IPS-18a (cell line): ENCODE measurements around the gene TNK1.

ENCODE experiments used
- H3K27ac ChIP-seq: one replicate; pipeline ENCODE4 v1.5.1; 2013; ENCODE audit warnings: low read length
- H3K27me3 ChIP-seq: one replicate; pipeline ENCODE4 v1.6.1; 2013; ENCODE audit warnings: mild to moderate bottlenecking, low read length; ENCODE audit not compliant: control insufficient read depth, insufficient read depth
- H3K36me3 ChIP-seq: one replicate; pipeline ENCODE4 v1.6.1; 2013; ENCODE audit warnings: low read depth, low read length; ENCODE audit not compliant: control insufficient read depth
- H3K4me1 ChIP-seq: one replicate; pipeline ENCODE4 v1.6.1; 2013; ENCODE audit warnings: low read depth, low read length; ENCODE audit not compliant: control insufficient read depth
- H3K4me3 ChIP-seq: one replicate; pipeline ENCODE4 v1.5.1; 2013; ENCODE audit warnings: low read length
- H3K9ac ChIP-seq: one replicate; pipeline ENCODE4 v1.6.1; 2013; ENCODE audit warnings: mild to moderate bottlenecking, low read length, moderate library complexity
- H3K9me3 ChIP-seq: one replicate; pipeline ENCODE4 v1.6.1; 2013; ENCODE audit warnings: low read depth, low read length; ENCODE audit not compliant: control insufficient read depth

The TNK1 gene

GRCh38 chr17:7346761-7347614 is 33.9 kb upstream of the TNK1 start:
- Histone ChIP-seq H3K9ac (no peak overlapping the region), H3K27me3 (peaks cover 5% of the 10 kb centered on the region), H3K36me3 (no peaks in the 10 kb centered on the region), H3K4me3 (no peak overlapping the region), H3K27ac (no peak overlapping the region), H3K4me1 (peaks cover 7% of the 10 kb centered on the region), H3K9me3 (no peaks in the 10 kb centered on the region)

DNA sequence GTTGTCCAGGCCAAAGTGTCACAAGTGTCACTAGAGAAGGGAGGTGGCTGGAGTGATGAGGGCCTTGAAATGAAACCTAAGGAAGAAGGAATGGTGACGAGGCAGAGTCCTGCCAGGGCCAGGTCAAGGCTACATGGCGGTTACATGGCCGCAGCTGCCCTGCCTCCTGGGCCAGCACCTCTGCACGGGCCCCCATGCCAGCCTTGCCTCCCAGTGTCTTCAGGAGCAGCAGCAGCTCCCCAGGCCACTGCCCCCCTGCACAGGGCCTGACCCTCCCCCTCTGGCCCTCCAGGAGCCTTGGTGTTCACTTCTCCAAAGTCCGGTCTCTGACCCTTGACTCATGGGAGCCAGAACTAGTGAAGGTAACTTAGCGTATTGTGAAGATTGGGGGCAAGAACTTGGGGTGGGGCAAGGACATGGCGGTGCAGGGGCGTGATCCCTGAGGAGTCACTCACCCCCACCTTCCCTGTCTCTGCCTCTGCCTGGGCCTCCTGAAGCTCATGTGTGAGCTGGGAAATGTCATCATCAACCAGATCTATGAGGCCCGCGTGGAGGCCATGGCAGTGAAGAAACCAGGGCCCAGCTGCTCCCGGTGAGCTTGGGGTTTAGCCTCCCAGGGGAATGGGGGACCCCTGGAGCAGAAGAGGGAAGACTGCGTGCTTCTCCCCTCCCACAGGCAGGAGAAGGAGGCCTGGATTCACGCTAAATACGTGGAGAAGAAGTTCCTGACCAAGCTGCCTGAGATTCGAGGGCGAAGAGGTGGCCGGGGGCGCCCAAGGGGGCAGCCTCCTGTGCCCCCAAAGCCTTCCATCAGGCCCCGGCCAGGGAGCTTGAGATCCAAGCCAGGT is 33.0 kb upstream of the TNK1 start:
- Histone ChIP-seq H3K4me3 (no peak overlapping the region), H3K9me3 (no peaks in the 10 kb centered on the region), H3K4me1 (peaks cover 11% of the 10 kb centered on the region), H3K36me3 (no peaks in the 10 kb centered on the region), H3K27ac (no peak overlapping the region), H3K27me3 (peaks cover 5% of the 10 kb centered on the region), H3K9ac (no peak overlapping the region)

GRCh38 chr17:7348478-7349242 is 32.2 kb upstream of the TNK1 start:
- Histone ChIP-seq H3K36me3 (no peaks in the 10 kb centered on the region), H3K4me1 (peaks cover 11% of the 10 kb centered on the region), H3K9me3 (no peaks in the 10 kb centered on the region), H3K27ac (no peak overlapping the region), H3K9ac (no peak overlapping the region), H3K27me3 (peaks cover 5% of the 10 kb centered on the region), H3K4me3 (no peak overlapping the region)

DNA sequence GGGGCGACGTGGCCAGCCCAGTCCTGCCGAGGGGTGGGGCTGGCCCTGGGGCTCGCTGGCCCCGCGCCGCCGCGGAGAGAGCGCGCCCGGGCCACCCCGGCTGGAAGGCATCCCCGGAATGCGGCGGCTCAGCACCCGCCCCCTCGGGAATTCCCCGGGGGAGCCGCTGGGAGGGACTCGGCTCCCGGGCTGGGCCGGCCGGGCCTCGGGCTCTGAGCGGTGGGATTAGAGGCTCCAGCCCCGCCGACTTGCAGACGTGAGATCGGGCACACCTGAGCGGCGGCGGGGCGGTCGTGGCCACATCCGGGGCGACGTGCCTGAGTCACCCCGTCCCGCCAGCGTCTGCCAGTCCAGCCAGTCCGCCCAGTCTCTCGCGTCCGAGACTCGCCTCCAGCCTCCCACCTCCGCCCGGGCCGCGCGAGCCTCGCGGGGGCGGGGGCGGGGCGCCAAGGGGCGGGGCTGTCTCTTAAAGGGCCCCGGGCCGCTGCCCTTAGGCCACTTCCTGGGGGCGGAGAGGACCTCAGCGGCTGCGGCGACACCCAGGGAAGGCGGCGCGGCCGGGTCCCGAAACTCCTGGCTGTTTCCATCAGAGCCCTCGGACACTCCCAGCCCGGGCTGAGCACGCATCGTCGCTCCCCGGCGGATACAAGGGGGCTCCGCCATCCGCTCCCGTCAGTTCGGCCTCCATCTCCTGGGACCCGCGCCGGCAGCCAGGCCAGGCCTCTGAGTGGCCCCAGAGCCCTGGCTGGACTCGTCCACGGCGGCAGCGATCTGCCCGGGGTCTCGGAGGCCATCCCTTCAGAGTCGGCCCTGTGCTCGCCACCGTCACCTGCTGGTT is 29.0 kb upstream of the TNK1 start, which contains the start of gene KCTD11:
Gene KCTD11 (plus strand): TSS at position 498 of the 838 bp plus-strand sequence.
- Histone ChIP-seq H3K27me3 (peaks cover 5% of the 10 kb centered on the region), H3K9ac (peak within 1 kb of the TSS; percentile 66), H3K36me3 (no peaks in the 10 kb centered on the region), H3K4me1 (peaks cover 16% of the 10 kb centered on the region), H3K27ac (no peak within 1 kb of the TSS), H3K9me3 (no peaks in the 10 kb centered on the region), H3K4me3 (peak within 1 kb of the TSS; percentile 74)

- Histone ChIP-seq H3K9me3 (no peaks in the 10 kb centered on the region), H3K4me1 (peaks cover 16% of the 10 kb centered on the region), H3K27ac (no peak overlapping the region), H3K4me3 (peak overlapping the region; percentile 74), H3K9ac (peak overlapping the region; percentile 66), H3K36me3 (no peaks in the 10 kb centered on the region), H3K27me3 (peaks cover 5% of the 10 kb centered on the region)
Observed at GRCh38 chr17:7352503-7352889, 28.4 kb upstream of the TNK1 start.

DNA sequence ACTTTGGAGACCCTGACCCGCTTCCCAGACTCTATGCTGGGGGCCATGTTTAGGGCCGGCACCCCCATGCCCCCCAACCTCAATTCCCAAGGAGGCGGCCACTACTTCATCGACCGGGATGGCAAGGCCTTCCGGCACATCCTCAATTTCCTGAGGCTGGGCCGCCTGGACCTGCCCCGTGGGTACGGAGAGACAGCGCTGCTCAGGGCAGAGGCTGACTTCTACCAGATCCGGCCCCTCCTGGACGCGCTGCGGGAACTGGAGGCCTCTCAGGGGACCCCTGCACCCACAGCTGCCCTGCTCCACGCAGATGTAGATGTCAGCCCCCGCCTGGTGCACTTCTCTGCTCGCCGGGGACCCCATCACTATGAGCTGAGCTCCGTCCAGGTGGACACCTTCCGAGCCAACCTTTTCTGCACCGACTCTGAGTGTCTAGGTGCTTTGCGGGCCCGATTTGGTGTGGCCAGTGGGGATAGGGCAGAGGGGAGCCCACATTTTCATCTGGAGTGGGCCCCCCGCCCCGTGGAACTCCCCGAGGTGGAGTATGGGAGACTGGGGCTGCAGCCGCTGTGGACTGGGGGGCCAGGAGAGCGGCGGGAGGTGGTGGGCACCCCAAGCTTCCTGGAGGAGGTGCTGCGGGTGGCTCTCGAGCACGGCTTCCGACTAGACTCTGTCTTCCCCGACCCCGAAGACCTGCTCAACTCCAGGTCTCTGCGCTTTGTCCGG is 27.8 kb upstream of the TNK1 start:
- H3K4me3 ChIP-seq = peak overlapping the region; percentile 74
- H3K27ac ChIP-seq = no peak overlapping the region
- no peaks in the 10 kb centered on the region for H3K9me3 ChIP-seq
- H3K4me1 ChIP-seq = peaks cover 16% of the 10 kb centered on the region
- no peak overlapping the region for H3K9ac ChIP-seq
- no peaks in the 10 kb centered on the region for H3K36me3 ChIP-seq
- H3K27me3 ChIP-seq = peaks cover 5% of the 10 kb centered on the region

DNA sequence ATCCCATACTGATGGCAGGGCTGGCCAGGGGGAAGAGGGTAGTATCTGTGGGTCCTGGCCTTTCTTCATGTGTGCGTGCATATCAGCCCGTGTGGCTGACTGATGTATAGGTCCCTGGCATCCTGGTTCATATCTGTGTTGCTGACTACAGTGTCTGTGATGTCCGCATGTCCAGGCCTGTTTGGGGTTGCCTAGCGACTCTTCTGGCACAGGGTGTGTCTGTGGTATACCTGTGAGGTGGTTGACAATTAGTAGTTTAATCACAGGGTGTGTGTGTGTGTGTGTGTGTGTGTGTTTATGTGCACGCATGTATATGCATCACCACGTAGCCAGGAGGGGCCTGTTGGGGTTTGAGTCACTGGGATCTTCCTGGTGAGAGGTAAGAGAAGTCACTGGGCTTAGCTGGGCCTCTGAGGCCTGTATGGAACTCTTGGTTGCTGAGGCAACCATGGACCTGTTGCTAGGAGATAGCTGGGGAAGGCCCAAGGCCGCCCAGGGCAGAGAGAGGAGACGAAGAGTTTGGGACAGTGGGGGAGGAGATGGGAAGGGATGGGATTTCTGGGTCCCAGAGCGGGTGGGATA is 26.5 kb upstream of the TNK1 start:
- Histone ChIP-seq H3K9ac (no peak overlapping the region), H3K36me3 (no peaks in the 10 kb centered on the region), H3K9me3 (no peaks in the 10 kb centered on the region), H3K27me3 (peaks cover 5% of the 10 kb centered on the region), H3K4me3 (no peak overlapping the region), H3K27ac (no peak overlapping the region), H3K4me1 (peaks cover 15% of the 10 kb centered on the region)

GRCh38 chr17:7355053-7355452 is 25.8 kb upstream of the TNK1 start, which contains the start of gene TMEM95:
Gene TMEM95, plus strand, starts transcription at chr17:7355156. Its CDS starts 49 bp downstream, at chr17:7355205.
- Histone ChIP-seq H3K4me1 (peaks cover 8% of the 10 kb centered on the region), H3K9me3 (no peaks in the 10 kb centered on the region), H3K4me3 (no peak within 1 kb of the TSS), H3K27me3 (peaks cover 5% of the 10 kb centered on the region), H3K27ac (no peak within 1 kb of the TSS), H3K9ac (no peak within 1 kb of the TSS), H3K36me3 (no peaks in the 10 kb centered on the region)

DNA sequence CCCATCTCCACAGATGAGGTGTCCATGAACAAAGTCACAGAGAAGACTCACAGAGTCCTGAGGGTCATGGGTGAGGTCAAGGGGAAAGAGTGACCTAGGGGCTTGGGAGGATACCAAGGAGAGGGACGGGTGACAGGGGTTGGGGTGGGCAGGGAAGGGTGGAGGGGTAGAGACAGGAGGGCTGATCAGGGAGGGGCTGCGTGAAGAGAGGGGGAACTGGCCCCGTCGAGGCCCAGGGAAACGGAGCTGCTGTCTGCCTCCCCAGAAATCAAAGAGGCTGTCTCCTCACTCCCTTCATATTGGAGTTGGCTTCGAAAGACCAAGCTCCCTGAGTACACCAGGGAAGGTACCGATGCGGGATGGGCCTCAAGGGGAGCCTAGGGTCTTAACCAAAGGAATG is 25.3 kb upstream of the TNK1 start:
- no peak overlapping the region for H3K27ac ChIP-seq

DNA sequence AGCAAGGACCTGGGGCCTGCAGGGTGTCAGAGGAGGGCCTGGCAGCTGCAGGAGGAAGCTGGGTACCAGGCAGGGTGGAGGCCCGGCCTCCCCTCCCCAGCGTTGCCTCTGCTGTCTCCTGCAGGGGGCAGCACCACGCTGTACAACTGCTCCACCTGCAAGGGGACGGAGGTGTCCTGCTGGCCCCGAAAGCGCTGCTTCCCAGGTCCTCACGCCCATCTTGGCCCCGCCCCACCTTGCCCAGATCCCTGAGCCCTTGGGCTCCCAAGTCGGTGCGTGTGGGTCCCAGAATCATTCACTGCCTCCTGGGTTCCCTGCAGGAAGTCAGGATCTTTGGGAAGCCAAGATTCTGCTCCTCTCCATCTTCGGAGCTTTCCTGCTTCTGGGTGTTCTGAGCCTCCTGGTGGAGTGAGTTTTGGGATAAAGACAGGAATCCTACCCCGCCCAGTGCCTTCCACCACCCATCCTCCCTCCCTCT is 24.8 kb upstream of the TNK1 start:
- Histone ChIP-seq H3K9me3 (no peaks in the 10 kb centered on the region), H3K4me1 (peaks cover 8% of the 10 kb centered on the region), H3K36me3 (no peaks in the 10 kb centered on the region), H3K27ac (no peak overlapping the region), H3K4me3 (peak overlapping the region; percentile 28), H3K27me3 (peaks cover under 1% of the 10 kb centered on the region), H3K9ac (no peak overlapping the region)

More for the DNA sequence above, 25.3 kb upstream of the TNK1 start:
- Histone ChIP-seq H3K4me1 (peaks cover 8% of the 10 kb centered on the region), H3K9ac (no peak overlapping the region), H3K27me3 (peaks cover 5% of the 10 kb centered on the region), H3K36me3 (no peaks in the 10 kb centered on the region), H3K4me3 (no peak overlapping the region), H3K9me3 (no peaks in the 10 kb centered on the region)
